Fibroblast of lung (primary cell): Measurements from ENCODE around the gene TENT5C. TPM values are rescaled to one million over a fixed set of nuclear protein-coding genes. Genes with fewer than 3 reads are reported as not detected.

Source experiments
- DNase-seq, 2 donors: peaks; one replicate each; pipeline versions ENCODE4 v3.0.0 to v3.0.0-alpha.2; 2010; ENCODE audit warnings: low read depth in 2 of 2
- H2AFZ ChIP-seq: 2 replicates; pipeline ENCODE4 v1.5.1; 2012; ENCODE audit warnings: low read length, control low read depth, inconsistent platforms
- H3K27ac ChIP-seq: 2 replicates; pipeline ENCODE4 v1.5.1; 2011; ENCODE audit warnings: low read length, control low read depth; ENCODE audit not compliant: insufficient read depth
- H3K27me3 ChIP-seq: 2 replicates; pipeline ENCODE4 v1.5.1; 2011; ENCODE audit warnings: mild to moderate bottlenecking, low read length; ENCODE audit not compliant: control insufficient read depth, insufficient read depth
- H3K36me3 ChIP-seq: 2 replicates; pipeline ENCODE4 v1.5.1; 2011; ENCODE audit warnings: low read length; ENCODE audit not compliant: control insufficient read depth, insufficient read depth
- H3K4me1 ChIP-seq: 2 replicates; pipeline ENCODE4 v1.5.1; 2011; ENCODE audit warnings: low read length; ENCODE audit not compliant: control insufficient read depth, insufficient read depth; ENCODE audit errors: extremely low read depth
- H3K4me2 ChIP-seq: 2 replicates; pipeline ENCODE4 v1.5.1; 2011; ENCODE audit warnings: low read length, control low read depth; ENCODE audit not compliant: insufficient read depth; ENCODE audit errors: extremely low read depth
- H3K4me3 ChIP-seq, 4 experiments: fragments of 200-600 bp in 1 of 4; sonication (generic) in 1 of 4; replicated peaks in 1 of 4; 2 replicates each; pipeline ENCODE4 v1.5.1; 2011 to 2016; ENCODE audit warnings: low read length in 4 of 4, low read depth in 3 of 4, mild to moderate bottlenecking in 3 of 4, control low read depth in 2 of 4, inconsistent platforms in 1 of 4, mixed read lengths in 1 of 4; ENCODE audit not compliant: insufficient read depth in 1 of 4; ENCODE audit errors: control extremely low read depth in 1 of 4
- H3K79me2 ChIP-seq: 2 replicates; pipeline ENCODE4 v1.5.1; 2012; ENCODE audit warnings: mild to moderate bottlenecking, low read length, inconsistent platforms; ENCODE audit not compliant: control insufficient read depth, insufficient read depth
- H3K9ac ChIP-seq: 2 replicates; pipeline ENCODE4 v1.5.1; 2011; ENCODE audit warnings: mild to moderate bottlenecking, low read length, control low read depth; ENCODE audit not compliant: insufficient read depth
- H3K9me3 ChIP-seq: 2 replicates; pipeline ENCODE4 v1.5.1; 2012; ENCODE audit warnings: low read depth, low read length; ENCODE audit not compliant: control insufficient read depth, insufficient read depth
- H4K20me1 ChIP-seq: 2 replicates; pipeline ENCODE4 v1.5.1; 2011; ENCODE audit warnings: low read length; ENCODE audit not compliant: control insufficient read depth, insufficient read depth; ENCODE audit errors: extremely low read depth
- EZH2 ChIP-seq: IDR thresholded peaks from 2 replicates; pipeline ENCODE4 v1.5.1; 2012; ENCODE audit warnings: low read length, control low read depth, mild to moderate bottlenecking; ENCODE audit errors: missing control alignments
- polyA plus RNA-seq, 2 donors: library from polyadenylated mRNA; depleted of rRNA in 1 of 2; stranded (reverse) in 1 of 2; unstranded in 1 of 2; fragments of >200 nt; gene quantifications; 2 replicates each; pipeline ENCODE4 v1.2.1, GENCODE V29; 2011 to 2012; ENCODE audit warnings: missing spikeins in 1 of 2
- total RNA-seq: library from RNA; depleted of rRNA; stranded (reverse); fragments of >200 nt; gene quantifications from 2 replicates; pipeline ENCODE4 v1.2.1, GENCODE V29; 2014
- TF ChIP-seq, protein P1 (sequence below), 2 donors: IDR thresholded peaks in 1 of 2; conservative IDR thresholded peaks in 1 of 2; 1 replicate in 1 of 2; 2 replicates in 1 of 2; pipeline ENCODE4 v1.5.1; 2011 to 2012; ENCODE audit warnings: low read length in 2 of 2, control low read depth in 1 of 2, inconsistent platforms in 1 of 2, low read depth in 1 of 2, mild to moderate bottlenecking in 1 of 2

Gene TENT5C
- total and polyA plus RNA-seq, 2 donors (not counting 1 experiment from before 2014, with no cell fraction given): 4.2 to 8.1 TPM

- Histone ChIP-seq H3K4me1 (no peaks in the 10 kb centered on the region), H4K20me1 (no peaks in the 10 kb centered on the region), H3K9ac (no peak overlapping the region), H3K36me3 (no peaks in the 10 kb centered on the region), H3K4me2 (no peak overlapping the region), H3K4me3 (no peak overlapping the region), H3K27ac (no peak overlapping the region), H3K27me3 (peaks cover 8% of the 10 kb centered on the region), H3K9me3 (no peaks in the 10 kb centered on the region), H3K79me2 (no peaks in the 10 kb centered on the region), H2AFZ (no peak overlapping the region)
- TF ChIP-seq EZH2: no peak
- TF ChIP-seq, protein P1, sequence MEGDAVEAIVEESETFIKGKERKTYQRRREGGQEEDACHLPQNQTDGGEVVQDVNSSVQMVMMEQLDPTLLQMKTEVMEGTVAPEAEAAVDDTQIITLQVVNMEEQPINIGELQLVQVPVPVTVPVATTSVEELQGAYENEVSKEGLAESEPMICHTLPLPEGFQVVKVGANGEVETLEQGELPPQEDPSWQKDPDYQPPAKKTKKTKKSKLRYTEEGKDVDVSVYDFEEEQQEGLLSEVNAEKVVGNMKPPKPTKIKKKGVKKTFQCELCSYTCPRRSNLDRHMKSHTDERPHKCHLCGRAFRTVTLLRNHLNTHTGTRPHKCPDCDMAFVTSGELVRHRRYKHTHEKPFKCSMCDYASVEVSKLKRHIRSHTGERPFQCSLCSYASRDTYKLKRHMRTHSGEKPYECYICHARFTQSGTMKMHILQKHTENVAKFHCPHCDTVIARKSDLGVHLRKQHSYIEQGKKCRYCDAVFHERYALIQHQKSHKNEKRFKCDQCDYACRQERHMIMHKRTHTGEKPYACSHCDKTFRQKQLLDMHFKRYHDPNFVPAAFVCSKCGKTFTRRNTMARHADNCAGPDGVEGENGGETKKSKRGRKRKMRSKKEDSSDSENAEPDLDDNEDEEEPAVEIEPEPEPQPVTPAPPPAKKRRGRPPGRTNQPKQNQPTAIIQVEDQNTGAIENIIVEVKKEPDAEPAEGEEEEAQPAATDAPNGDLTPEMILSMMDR (conservative IDR thresholded peaks at IDR 0.05 in 1 of 2, IDR thresholded peaks at IDR 0.05 in 1 of 2; ENCODE audit: low read depth in 1 of 2, low read length in 2 of 2): no peak
- DNase-seq: no peak
These were observed 9.7 kb upstream of the TENT5C start for GRCh38 chr1:117596023-117596720.

GRCh38 chr1:117598489-117598888 lies 7.4 kb upstream of the TENT5C start:
- DNase-seq: no peak
- Histone ChIP-seq H2AFZ (no peak overlapping the region), H3K4me2 (no peak overlapping the region), H3K27me3 (peaks cover 8% of the 10 kb centered on the region), H4K20me1 (no peaks in the 10 kb centered on the region), H3K9me3 (no peaks in the 10 kb centered on the region), H3K4me3 (no peak overlapping the region), H3K27ac (no peak overlapping the region), H3K36me3 (no peaks in the 10 kb centered on the region), H3K9ac (no peak overlapping the region), H3K79me2 (no peaks in the 10 kb centered on the region), H3K4me1 (no peaks in the 10 kb centered on the region)
- no peak for TF ChIP-seq EZH2
- TF ChIP-seq, protein P1 (conservative IDR thresholded peaks at IDR 0.05 in 1 of 2, IDR thresholded peaks at IDR 0.05 in 1 of 2; ENCODE audit: low read depth in 1 of 2, low read length in 2 of 2): no peak

DNA sequence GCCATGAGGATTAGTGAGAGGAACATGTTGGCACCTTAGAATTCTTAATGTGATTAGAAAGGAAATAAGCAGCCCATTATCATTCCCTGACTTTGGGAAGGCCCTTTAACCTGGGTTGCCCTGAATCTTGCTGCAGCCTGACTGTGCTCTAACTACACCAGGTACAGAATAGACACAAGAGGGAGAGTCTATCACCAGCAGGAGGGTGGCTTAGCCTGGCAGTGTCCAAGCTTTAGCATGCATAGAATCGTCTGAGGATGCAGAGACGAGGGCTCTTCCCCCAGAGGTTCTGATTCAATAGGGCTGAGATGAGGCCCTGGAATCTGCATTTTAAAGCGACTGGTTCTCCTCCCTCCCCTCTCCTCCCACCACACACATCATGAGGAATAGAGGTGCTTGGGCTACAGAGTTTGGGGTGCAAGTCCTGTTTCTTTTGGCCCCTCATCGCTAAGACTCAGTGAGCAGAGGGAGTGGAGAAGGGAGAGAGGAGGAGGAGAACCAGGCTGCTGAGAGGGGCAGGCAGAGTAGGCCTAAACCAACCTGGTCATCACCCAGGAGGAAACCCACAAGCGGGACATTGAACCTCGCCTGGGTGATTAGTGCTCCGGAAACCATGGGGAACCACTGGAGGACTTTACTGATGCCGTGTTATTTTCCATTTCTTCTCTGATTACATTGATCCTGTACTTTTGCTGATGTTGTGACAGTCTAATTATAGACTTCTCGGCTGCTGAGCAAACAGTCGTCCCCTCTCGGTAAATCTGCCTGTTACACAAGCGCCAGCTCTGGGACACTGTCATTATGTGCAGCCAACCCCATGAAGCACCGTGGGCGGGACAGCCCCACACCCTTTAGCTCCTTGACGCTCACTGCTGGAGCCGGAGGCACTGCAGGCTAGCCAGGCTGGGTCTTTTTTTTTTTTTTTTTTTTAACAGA lies 6.3 kb upstream of the TENT5C start:
- no peak overlapping the region for H3K4me3 ChIP-seq
- no peak for DNase-seq
- no peaks in the 10 kb centered on the region for H4K20me1 ChIP-seq
- H3K27me3 ChIP-seq: peaks cover 8% of the 10 kb centered on the region
- H3K4me1 ChIP-seq: no peaks in the 10 kb centered on the region
- H3K79me2 ChIP-seq: no peaks in the 10 kb centered on the region
- no peaks in the 10 kb centered on the region for H3K9me3 ChIP-seq
- no peak overlapping the region for H2AFZ ChIP-seq
- H3K27ac ChIP-seq: no peak overlapping the region
- H3K36me3 ChIP-seq: no peaks in the 10 kb centered on the region
- no peak overlapping the region for H3K4me2 ChIP-seq
- TF ChIP-seq, protein P1 (conservative IDR thresholded peaks at IDR 0.05 in 1 of 2, IDR thresholded peaks at IDR 0.05 in 1 of 2; ENCODE audit: low read depth in 1 of 2, low read length in 2 of 2): no peak
- TF ChIP-seq EZH2: no peak
- H3K9ac ChIP-seq: no peak overlapping the region
